Measurements from ENCODE around the gene PTPN11.
"Not testable (repeated sequence)": the region's sequence is repeated elsewhere in the genome, so short reads cannot be mapped to it uniquely, and the experiment has no call there.

Gene PTPN11

DNA sequence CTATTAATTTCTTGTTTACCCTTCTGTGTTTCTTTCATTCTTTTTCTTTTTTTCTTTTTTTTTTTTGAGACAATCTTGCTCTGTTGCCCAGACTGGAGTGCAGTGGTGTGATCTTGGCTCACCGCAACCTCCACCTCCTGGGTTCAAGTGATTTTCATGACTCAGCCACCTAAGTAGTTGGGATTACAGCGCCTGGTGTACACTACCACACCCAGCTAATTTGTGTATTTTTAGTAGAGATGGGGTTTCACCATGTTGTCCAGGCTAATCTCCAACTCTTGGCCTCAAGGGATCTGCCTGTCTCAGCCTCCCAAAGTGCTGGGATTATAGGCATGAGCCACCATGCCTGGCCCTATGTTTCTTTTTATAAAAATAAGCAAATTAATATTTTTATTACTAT is 29.4 kb downstream of the PTPN11 start:
- not testable (repeated sequence) for DNase-seq (ENCODE audit: low read depth)

DNA sequence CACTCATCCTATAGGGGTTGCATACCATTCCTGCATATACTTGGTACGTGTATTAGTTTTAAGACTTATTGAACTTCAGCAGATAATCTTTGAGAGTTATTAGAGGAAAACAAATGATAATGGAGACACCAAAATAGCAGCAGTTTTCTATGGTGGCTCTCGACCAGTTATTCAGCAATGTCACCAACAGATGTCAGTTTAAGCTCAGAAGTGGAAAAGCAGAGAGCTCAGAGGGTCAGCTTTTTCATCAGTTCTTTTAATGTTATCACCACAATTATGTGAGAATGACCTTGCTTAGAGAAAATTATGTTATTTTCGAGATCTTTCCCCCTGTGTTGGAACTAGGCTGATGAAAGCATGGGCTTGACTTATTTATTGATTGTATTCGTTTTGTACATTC is 32.0 kb downstream of the PTPN11 start:
- no peak for DNase-seq (ENCODE audit: low read depth)

DNA sequence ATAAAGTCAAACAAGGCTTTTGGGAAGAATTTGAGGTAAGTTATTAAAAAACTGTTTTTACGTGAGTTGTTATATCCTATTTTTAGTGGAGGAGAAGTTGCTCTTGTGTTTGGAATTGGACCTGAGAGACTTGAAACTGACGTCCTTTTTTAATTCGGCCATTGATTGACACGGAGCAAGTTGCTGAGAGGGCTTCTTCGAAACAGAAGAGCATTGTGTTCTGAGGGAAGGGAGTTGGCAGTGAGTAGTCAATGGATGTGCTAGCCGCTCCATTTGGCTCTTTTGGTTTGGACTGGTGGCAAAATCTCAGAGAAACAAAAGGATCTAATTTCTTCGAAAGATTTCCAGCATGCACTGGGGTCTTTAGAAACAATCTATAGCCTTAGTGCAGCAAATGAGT is 37.3 kb downstream of the PTPN11 start:
- DNase-seq (ENCODE audit: low read depth) = no peak

DNA sequence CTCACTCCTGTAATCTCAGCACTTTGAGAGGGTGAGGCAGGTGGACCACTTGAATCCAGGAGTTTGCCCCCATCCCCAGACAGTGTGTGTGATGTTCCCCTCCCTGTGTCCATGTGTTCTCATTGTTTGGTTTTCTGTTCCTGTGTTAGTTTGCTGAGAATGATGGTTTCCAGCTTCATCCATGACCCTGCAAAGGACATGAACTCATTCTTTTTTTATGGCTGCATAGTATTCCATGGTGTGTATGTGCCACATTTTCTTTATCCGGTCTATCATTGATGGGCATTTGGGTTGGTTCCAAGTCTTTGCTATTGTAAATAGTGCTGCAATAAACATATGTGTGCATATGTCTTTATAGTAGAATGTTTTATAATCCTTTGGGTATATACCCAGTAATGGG is 38.4 kb downstream of the PTPN11 start:
- DNase-seq (ENCODE audit: low read depth) = not testable (repeated sequence)

DNA sequence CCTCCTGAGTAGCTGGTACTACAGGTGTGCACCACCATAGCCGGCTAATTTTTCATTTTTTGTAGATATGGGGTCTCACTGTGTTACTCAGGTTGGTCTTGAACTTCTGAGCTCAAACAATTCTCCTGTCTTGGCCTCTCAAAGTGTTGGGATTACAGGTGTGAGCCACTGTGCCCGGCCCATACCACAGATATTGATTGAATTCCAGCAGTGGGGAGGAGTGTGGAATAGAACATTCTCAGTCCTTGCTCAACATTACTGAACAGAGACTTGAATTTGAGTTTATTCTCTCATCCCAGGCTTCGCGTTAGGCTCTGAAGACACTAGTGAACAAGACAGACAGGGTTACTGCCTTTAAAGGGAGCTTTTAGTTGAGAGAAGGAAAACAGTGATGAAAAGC is 39.6 kb downstream of the PTPN11 start:
- DNase-seq (ENCODE audit: low read depth) = no peak

DNA sequence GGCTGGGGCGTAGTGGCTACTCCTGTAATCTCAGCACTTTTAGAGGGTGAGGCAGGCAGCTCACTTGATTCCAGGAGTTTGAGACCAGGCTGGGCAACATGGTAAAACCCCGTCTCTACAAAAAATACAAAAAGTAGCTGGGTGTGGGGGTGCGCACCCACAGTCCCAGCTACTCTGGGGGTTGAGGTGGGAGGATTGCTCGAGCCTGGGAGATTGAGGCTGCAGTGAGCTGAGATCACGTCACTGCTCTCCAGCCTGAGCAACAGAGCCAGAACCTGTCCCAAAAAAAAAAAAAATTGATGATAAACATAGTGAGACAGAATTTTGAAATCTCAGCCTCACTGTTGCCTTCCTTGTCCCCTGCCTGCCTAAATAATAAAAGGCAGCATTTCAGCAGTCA is 40.0 kb downstream of the PTPN11 start:
- DNase-seq (ENCODE audit: low read depth) = no peak

DNA sequence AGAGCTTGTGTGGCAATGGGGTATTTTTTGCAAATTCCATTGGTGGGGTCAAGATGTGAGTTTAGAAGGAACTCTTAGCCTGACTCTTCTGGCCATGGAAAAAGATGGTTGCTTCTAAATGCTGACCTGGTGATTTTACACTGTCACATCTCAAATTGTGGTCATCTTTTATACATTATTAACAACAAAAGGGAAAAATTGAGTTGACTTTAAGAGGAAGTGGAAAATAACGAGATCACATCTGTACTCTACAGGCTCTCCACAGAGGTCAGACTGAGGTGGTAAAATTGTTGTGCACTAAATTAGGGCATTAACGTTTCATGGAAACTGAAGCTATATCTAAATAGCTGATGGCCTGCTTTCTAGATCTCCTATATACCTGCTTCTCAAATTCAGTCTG is 44.7 kb downstream of the PTPN11 start:
- DNase-seq (ENCODE audit: low read depth) = no peak

DNA sequence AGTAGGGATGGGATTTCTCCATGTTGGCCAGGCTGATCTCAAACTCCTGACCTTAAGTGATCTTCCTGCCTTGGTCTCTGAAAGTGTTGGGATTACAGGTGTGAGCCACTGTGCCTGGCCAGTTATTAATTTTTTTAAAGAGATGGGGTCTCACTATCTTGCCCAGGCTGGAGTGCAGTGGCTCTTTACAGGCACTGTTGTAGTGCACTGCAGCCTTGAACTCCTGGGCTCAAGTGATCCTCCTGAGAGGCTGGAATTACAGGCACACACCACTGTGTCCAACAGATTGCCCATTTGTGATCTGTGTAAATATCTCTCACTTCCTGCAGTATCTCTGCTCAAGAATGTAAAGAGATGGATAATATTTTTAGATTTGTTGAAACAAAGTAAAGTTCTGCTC is 45.9 kb downstream of the PTPN11 start:
- DNase-seq (ENCODE audit: low read depth) = no peak

DNA sequence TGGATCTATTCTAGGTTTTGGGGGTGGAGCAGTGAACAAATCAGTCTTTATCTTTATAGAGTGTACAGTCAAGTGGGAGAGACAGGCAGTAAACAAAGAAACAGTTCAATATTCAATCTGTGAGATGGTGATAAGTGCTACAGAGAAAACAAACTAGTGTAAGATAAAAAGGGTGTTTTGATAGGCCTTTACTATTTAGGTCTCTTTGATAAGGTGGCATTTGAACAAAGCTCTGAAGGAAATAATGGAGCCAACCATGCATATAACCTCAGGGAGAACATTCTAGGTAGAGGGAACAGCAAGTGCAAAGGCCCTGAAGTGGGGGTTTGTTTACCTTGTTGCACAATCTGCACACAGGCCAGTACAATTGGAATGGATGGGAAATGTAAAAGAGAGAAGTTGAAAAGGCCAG is 47.3 kb downstream of the PTPN11 start:
- no peak for DNase-seq (ENCODE audit: low read depth)

DNA sequence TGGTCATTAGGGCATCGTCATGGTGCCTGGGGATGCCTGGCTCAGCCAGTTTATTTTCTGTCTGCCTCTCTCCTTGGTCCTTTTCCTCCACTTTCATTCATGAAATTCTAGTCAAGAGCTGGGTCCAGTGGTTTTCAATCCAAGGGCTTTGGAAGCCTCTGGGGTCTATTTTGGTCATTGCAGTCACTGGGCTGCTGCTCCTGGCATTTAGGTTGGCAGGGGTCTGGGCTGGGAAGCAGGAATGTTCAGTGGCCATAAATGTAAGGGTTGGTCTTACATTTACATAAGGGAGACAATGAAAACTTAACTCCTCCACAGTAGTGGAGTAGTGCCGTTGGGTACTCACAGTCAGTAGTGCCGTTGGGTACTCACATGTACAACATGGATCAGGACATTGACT is 48.1 kb downstream of the PTPN11 start:
- no peak for DNase-seq (ENCODE audit: low read depth)

DNA sequence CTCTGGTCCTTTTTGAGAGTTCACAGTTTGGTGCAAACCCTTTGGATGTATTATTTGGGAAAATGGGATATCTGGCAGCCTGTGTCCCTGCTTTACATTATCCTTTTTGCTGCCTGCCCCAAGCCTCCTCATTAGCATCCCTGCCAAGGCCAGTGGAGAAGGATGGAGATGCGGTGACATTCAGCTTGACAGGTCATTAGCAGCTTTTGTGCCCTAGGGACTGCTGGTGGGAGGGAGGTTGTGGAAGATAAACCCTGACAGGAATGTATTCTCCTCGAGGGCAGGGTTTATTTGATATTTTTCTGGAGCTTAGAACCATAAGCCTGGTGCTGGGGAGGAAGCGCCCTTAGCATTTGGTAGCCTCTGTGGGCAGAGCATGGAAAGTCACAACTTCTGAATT is 49.3 kb downstream of the PTPN11 start:
- DNase-seq (ENCODE audit: low read depth) = no peak

DNA sequence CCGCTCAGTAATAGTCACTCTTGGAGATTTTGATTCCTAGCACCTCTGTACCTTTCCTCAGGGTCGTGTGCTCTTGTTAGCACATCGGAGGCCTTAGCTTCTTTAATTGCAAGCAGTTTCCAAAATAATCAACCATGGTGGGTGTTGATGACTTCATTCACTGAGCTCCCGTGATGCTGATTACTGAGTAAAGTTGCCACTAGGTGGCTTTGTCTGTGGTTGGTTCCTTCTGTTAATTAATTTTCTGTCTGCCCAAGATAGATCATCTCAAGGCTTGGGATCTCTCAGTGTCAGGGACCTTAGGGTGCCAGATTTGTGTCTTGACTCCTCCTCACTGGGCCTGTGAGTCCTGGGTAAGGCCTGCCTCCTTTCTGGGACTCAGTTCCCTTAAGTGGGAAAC is 54.3 kb downstream of the PTPN11 start:
- no peak for DNase-seq (ENCODE audit: low read depth)

DNA sequence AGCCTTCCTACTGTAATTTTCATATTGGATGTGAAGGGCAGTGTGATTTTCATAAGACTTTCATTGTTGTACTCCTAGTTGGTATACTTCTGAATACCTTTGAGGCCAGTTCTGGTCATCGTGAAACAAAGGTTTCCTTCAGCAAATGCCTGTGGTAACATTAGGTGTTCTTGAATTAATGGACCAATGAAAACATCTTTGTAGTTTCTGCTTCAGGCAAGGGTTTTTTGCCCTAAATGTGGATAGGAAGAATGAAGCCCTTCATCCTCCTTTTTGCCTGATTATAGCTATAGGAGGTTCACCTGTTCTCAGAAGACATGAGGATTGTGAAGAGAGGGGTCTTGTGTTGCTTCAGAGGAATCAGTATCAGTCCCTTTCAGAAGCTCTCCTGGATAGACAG is 60.7 kb downstream of the PTPN11 start:
- DNase-seq (ENCODE audit: low read depth) = no peak

DNA sequence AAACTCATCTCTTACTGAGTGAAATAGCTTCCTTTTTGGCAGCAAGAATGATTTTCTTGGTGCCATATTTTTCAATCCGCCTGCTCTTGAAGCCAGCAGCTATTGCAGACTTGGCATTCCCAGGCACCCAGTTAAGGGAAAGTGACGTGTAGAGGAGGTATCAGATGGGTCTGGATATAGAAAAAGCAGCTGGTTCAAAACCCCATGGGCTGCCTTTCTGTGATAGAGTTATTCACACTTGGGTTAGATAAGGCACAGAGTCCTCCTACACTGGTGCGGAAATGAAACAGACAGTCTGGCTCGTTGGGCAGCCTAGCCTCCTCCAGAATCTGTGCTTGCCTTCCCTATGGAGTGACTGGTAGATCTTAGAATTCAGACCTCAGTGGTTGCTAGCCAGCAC is 62.2 kb downstream of the PTPN11 start:
- no peak for DNase-seq (ENCODE audit: low read depth)

DNA sequence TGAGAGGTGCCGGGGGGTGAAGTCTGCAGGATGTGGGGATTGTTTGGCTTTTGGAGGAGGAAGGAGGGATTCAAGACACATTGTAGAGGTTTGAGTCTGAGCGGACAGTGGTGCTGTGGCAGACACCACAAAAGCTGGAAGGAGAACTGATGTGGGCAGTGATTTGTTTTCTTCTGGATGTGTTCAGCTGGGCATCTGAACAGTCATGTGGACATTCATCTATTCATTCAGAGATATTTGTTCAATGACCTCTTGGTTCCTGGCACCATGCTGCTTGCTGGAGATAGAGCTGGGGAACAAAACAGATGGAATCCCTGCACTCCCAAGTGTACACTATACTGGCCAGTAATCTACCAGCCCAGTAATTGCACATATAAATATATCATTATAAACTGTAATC is 64.0 kb downstream of the PTPN11 start:
- no peak for DNase-seq (ENCODE audit: low read depth)

DNA sequence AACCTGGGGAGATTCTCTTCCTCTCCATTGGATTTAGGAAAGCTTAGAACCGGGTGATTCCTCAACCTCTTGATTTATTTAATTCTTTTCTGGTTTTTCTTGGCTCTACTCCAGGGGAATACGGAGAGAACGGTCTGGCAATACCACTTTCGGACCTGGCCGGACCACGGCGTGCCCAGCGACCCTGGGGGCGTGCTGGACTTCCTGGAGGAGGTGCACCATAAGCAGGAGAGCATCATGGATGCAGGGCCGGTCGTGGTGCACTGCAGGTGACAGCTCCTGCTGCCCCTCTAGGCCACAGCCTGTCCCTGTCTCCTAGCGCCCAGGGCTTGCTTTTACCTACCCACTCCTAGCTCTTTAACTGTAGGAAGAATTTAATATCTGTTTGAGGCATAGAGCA is 67.6 kb downstream of the PTPN11 start:
- no peak for DNase-seq (ENCODE audit: low read depth)

DNA sequence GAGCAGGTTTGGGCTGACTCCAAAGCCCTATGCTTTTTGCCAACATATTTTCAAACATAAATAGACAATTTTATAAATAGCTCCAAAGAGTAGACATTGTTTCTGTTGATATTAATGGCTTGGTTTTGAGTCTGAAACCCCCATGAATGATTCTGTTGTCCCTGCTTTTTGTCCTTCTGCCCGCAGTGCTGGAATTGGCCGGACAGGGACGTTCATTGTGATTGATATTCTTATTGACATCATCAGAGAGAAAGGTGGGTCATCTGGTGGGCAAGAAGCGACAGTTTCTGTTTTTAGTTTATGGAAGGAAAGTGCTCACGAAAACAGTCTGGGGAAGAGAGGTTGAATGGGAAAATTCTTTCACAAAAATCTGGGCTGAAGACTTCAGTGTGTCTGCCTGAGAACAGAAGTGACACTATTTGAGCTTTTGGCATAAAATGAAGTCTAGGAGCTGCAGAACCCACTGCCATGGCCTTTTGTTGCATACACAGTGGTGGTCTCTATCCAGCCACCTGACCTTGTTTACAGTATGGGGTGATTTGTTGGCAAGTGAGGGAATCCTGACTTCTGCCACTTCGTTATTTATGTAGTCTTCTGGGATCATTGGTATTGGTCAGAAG is 69.6 kb downstream of the PTPN11 start:
- DNase-seq (ENCODE audit: low read depth) = no peak

DNA sequence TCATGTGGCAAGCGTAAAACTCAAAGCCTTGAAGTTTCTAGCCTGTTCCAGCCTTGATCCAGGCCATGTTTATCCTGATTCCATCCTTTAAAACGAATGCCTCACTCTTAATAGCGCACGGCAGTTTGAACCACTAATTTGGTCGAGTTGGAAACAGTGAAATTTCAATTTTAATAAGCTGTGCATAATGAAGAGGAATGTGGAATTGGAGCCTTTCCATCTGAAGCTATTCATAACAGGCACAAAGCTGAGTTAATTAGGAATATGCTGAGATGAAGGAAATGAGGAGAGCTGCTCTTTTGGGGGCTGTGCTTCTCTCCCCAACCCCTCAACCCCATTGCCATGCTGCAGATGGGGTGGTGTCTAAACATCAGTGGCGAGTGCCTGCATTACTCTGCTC is 70.7 kb downstream of the PTPN11 start:
- no peak for DNase-seq (ENCODE audit: low read depth)

DNA sequence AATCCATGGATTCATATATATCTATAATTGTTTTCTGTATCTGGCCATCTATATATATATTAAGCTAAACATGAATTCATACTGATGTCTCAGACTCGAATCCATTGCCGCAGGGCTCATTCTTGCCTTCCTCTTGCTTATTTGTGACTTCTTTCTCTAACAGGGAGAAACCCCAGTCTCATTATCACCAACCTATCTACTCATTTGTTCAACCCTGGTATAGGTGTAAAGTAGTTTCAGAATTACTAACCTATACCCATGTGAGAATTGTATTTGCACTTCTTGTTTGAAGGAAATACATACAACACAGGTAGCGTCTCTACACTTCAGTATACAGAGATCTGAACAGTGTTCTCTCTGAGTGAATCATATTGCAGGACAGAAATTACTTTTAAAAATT is 77.7 kb downstream of the PTPN11 start:
- no peak for DNase-seq (ENCODE audit: low read depth)

DNA sequence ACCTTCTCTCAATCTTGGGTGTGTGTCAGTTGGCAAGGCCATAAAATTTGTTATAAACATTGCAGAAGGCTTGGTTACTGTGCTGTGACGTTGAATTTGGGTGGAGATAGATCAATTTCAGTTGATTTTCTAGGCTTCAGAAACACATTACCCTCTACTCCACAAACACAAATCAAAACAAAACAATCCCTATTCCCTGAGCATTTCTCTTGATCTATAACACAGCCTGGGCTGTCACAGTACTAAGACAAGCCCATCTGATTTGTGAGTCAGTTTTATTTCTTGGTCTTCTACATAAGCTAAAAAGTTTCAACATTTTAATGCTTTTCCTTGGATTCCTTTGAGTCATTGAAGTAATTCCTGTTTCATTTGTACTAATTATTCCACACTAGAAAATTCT is 79.8 kb downstream of the PTPN11 start:
- DNase-seq (ENCODE audit: low read depth) = no peak

DNA sequence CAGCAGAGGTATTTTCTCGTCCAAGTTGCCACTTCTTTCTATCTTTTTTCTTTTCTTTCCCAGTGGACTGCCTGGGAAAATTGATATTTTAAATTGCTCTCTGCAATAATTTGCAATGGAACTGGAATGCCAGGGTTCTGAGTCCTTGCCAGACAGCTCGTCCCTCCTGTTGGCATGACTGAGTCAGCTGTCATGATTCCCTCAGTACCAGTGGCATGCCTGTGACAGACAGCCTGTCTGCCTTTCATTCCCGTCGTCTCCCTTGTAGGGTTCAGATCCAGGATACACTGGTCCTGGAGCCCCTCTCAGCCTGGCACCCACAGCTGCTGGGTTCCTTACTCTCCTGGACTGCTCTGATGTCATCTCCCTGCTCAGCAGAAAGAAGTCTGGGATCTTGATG is 84.8 kb downstream of the PTPN11 start:
- no peak for DNase-seq (ENCODE audit: low read depth)

DNA sequence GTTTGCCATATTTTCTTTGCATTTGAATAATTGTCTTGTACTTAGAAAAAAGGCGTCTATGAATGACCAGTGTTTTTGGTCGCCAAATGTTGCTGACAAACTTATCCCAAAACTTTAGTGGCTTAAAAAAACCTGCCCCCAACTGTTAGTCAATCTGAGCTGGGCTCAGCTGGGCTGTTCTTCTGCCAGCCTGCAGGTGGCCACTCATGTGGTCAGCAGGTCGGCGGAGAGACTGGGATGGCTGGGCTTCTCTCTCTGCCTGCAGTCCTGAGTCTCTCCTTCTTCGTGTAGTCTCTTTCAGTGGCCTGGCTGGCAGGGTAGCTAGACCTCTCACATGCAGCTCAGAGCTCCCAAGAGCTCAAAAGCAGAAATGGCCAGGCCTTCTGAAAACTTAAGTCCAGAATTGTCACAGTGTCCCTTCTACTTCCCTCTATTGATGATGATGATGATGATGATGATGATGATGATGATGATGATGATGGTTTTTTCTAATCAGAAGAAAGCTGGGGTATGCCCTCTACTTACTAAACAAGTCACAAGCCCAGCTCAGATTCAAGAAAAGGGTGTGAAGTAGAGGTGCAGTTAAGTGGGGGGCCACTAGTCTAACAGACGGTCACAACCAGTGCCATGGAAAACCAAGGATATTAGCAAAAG is 87.9 kb downstream of the PTPN11 start:
- no peak for DNase-seq (ENCODE audit: low read depth)

DNA sequence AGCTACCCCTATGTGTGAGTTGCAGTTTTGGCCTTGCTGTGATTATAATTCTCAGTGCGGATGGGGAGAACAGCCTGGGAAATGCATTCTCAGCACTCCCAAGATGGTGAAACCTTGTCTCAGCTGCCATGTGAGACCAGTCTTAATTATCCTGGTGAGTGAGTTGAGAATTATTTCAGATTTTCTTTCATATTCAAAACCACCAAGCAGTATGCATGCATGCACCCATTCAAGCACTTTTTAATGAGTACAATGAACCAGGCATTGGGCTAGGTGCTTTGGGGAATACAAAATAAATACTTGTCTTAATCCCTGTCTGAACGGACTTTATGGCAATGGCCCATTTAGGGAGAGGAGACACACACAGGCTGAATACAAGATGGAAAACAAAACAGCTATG is 94.7 kb downstream of the PTPN11 start:
- no peak for DNase-seq (ENCODE audit: low read depth)

DNA sequence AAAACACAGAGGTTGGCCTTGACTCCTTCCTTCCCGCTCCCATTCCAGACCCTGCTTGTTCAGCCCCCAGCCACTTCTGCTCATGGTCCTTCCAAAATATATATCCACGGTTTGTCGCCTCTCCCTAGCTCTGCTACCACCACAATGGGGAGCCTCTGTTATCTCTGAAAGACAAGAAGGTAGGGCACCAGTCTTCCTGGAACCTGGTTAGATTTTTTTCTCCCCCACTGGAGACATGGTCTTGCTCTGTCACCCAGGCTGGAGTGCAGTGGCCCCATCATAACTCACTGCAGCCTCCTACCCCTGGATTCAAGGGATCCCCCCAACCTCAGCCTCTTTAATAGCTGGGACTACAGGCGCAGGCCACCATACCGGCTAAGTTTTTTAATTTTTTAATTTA is 95.7 kb downstream of the PTPN11 start:
- DNase-seq (ENCODE audit: low read depth) = no peak
